H1 (cell line): ENCODE measurements around the gene SLC25A20. TPM values are rescaled to one million over a fixed set of nuclear protein-coding genes. Genes with fewer than 3 reads are reported as not detected.

Source experiments
- BRCA1 ChIP-seq: IDR thresholded peaks from 2 replicates; pipeline ENCODE4 v1.6.1; 2012; ENCODE audit warnings: low read depth, low read length, improper control_type of control experiment
- TCF12 ChIP-seq: IDR thresholded peaks from 2 replicates; pipeline ENCODE4 v1.6.1; 2011; ENCODE audit warnings: low read depth, mild to moderate bottlenecking, low read length
- polyA plus RNA-seq, 7 experiments: library from polyadenylated mRNA; depleted of rRNA in 3 of 7; stranded (reverse) in 5 of 7; unstranded in 2 of 7; fragments of >200 nt in 5 of 7; fragments of 200-250 nt in 2 of 7; gene quantifications; 1 replicate in 5 of 7; 2 replicates in 1 of 7; 4 replicates in 1 of 7; pipeline versions ENCODE4 v1.2.1 to v1.2.3, GENCODE V29; 2011 to 2013; ENCODE audit warnings: missing spikeins in 2 of 7, mixed read lengths in 2 of 7
- total RNA-seq: library from RNA; stranded (reverse); fragmentation: NEBNext Ultra II Directional; extraction: Animal tissue kit (Norgen Biotek cat#: 25700); gene quantifications from 2 replicates; pipeline ENCODE4 v1.2.1, GENCODE V29; 2021

SLC25A20 gene
- total and polyA plus RNA-seq, 2 of the 8 experiments (the other 6 are each of a cell fraction or from before 2014, with no cell fraction given), result 3.8 to 4.0 TPM

DNA sequence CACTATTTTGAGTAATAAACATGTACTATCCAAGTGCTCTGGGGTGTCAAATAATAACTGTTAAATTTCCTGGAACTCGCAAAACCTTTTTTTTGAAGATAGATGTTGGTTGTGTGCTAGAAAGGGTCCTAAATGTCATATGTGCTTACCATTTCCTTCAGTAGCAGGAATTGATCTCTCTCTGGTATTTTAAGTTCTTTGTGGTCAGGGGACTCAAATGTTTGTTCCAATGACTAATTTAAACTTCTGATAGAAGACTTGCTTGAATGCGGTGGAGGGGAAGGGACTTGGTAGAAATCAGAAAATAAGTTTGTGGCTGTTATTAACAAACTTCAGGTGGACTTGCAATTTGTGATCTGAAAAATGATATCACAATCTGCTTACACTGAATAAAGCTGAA is 46.8 kb upstream of the SLC25A20 start (continued):
- TF ChIP-seq BRCA1 (no peak), TCF12 (no peak)
